EH (cell line): Measurements from ENCODE around the gene CAPN15.
A peak's percentile ranks its signal among the peaks of the same experiment; 100 is the strongest.

ENCODE experiments used
- DNase-seq: peaks from one replicate; pipeline ENCODE4 v3.0.0-alpha.2; 2015; ENCODE audit warnings: low read depth

The CAPN15 gene

GRCh38 chr16:544517-544916 lies 17.0 kb downstream of the CAPN15 start:
- no peak for DNase-seq

GRCh38 chr16:546909-547770 lies 19.6 kb downstream of the CAPN15 start:
- DNase-seq, result peak; percentile 38

GRCh38 chr16:548586-548985 lies 21.1 kb downstream of the CAPN15 start:
- no peak for DNase-seq

- DNase-seq, result no peak
Measured at GRCh38 chr16:549544-550263, 22.2 kb downstream of the CAPN15 start.

GRCh38 chr16:551210-551609 lies 23.7 kb downstream of the CAPN15 start:
- no peak for DNase-seq

GRCh38 chr16:552171-552570 lies 24.7 kb downstream of the CAPN15 start:
- DNase-seq, result no peak

- DNase-seq, result no peak
Measured at GRCh38 chr16:553601-554296, 26.2 kb downstream of the CAPN15 start.

- DNase-seq, result no peak
Measured at GRCh38 chr16:554297-554621, 26.7 kb downstream of the CAPN15 start.

- peak; percentile 81 for DNase-seq
Measured at GRCh38 chr16:554640-555365, 27.3 kb downstream of the CAPN15 start.

GRCh38 chr16:555528-556473 lies 28.3 kb downstream of the CAPN15 start:
- DNase-seq, result peak; percentile 26

GRCh38 chr16:556474-557173 lies 29.1 kb downstream of the CAPN15 start:
- no peak for DNase-seq

GRCh38 chr16:557463-558297 lies 30.2 kb downstream of the CAPN15 start:
- DNase-seq, result no peak

- DNase-seq, result no peak
Measured at GRCh38 chr16:558298-559020, 30.9 kb downstream of the CAPN15 start.

- no peak for DNase-seq
Measured at GRCh38 chr16:559021-559380, 31.5 kb downstream of the CAPN15 start.

- DNase-seq, result no peak
Measured at GRCh38 chr16:559411-560203, 32.1 kb downstream of the CAPN15 start.

GRCh38 chr16:560204-560700 lies 32.7 kb downstream of the CAPN15 start, which contains the start of gene PRR35:
PRR35 (plus strand) TSS chr16:560394; CDS start chr16:563295, 2,901 bp downstream.
- DNase-seq, result no peak

GRCh38 chr16:560701-561412 lies 33.3 kb downstream of the CAPN15 start:
- no peak for DNase-seq
